Kidney (tissue), 14 donors: ENCODE measurements around the gene UNCX. TPM values are rescaled to one million over a fixed set of nuclear protein-coding genes. Genes with fewer than 3 reads are reported as not detected.

Source experiments
- DNase-seq, 5 donors: peaks; one replicate each; pipeline ENCODE4 v3.0.0-alpha.2; 2013 to 2020
- FAIRE-seq: peaks from 2 replicates; lab custom pipeline; 2012; peaks lifted over from hg19 to GRCh38; lab: Jason Lieb, UNC
- H3K27ac ChIP-seq, 2 donors: one replicate each; pipeline ENCODE4 v1.7.0; 2013; ENCODE audit warnings: low read depth in 2 of 2, low read length in 2 of 2, inconsistent platforms in 1 of 2
- H3K27me3 ChIP-seq: one replicate; pipeline ENCODE4 v1.7.1; 2013; ENCODE audit warnings: low read length, inconsistent platforms; ENCODE audit not compliant: control insufficient read depth, insufficient read depth
- H3K36me3 ChIP-seq, 3 donors: one replicate each; pipeline versions ENCODE4 v1.7.0 to v1.7.1; 2013; ENCODE audit warnings: low read length in 3 of 3, control low read depth in 1 of 3, inconsistent platforms in 1 of 3; ENCODE audit not compliant: insufficient read depth in 3 of 3, control insufficient read depth in 2 of 3
- H3K4me1 ChIP-seq, 3 donors: one replicate each; pipeline versions ENCODE4 v1.7.0 to v1.7.1; 2013; ENCODE audit warnings: low read length in 3 of 3, inconsistent platforms in 1 of 3, low read depth in 1 of 3; ENCODE audit not compliant: control insufficient read depth in 2 of 3, insufficient read depth in 2 of 3
- H3K4me3 ChIP-seq, 3 donors: one replicate each; pipeline versions ENCODE4 v1.7.0 to v1.8.1; 2013; ENCODE audit warnings: low read length in 3 of 3, control low read depth in 1 of 3, inconsistent platforms in 1 of 3
- H3K9ac ChIP-seq, 3 donors: one replicate each; pipeline versions ENCODE4 v1.7.0 to v1.7.1; 2013; ENCODE audit warnings: low read length in 3 of 3, control low read depth in 1 of 3, inconsistent platforms in 1 of 3
- H3K9me3 ChIP-seq, 3 donors: one replicate each; pipeline versions ENCODE4 v1.7.0 to v1.7.1; 2013; ENCODE audit warnings: low read length in 3 of 3, control low read depth in 1 of 3, inconsistent platforms in 1 of 3; ENCODE audit not compliant: control insufficient read depth in 2 of 3, insufficient read depth in 1 of 3
- CTCF ChIP-seq: IDR thresholded peaks from 3 replicates; pipeline ENCODE4 v1.5.1; 2012; ENCODE audit warnings: mild to moderate bottlenecking, moderate library complexity, borderline replicate concordance; ENCODE audit not compliant: insufficient read depth; ENCODE audit errors: extremely low read depth
- intact Hi-C: fragments of 100-400 bp; cut with DNase I; formaldehyde crosslinking; loops from one replicate; pipeline ENCODE4 v1.11.1; 2022
- polyA plus RNA-seq: library from polyadenylated mRNA; stranded (reverse); fragments of 350-450 nt; fragmentation: Illumina TruSeq; extraction: RNeasy Lipid Tissue Mini Kit (QIAGEN cat#74804); gene quantifications from one replicate; pipeline ENCODE4 v1.2.3, GENCODE V29; 2014; ENCODE audit warnings: low read depth, low replicate concordance; ENCODE audit not compliant: insufficient read depth
- total RNA-seq: library from RNA; stranded (reverse); fragmentation: NEBNext Ultra II Directional; extraction: Animal tissue kit (Norgen Biotek cat#: 25700); gene quantifications from one replicate; pipeline ENCODE4 v1.2.1, GENCODE V29; 2021
- donor health status: control.
- donor health status: control.
- donor health status: control.
- donor health status: control.
- donor health status: control.
- donor health status: DM: yes; HTN: yes; CAD: no.
- donor health status: Normal renal cell carcinoma (clear cell type).

Gene UNCX
- total and polyA plus RNA-seq, 2 donors from 2014 or later, result 1.4 to 2.0 TPM

GRCh38 chr7:1242256-1242605 lies 9.6 kb downstream of the UNCX start:
- FAIRE-seq, result no peak
- H3K36me3 ChIP-seq, result no peaks in the 10 kb centered on the region
- intact Hi-C loops, result no loop called here

GRCh38 chr7:1242606-1243289 lies 10.1 kb downstream of the UNCX start:
- peak; percentile 47 to 75 (median 64) for DNase-seq
- Histone ChIP-seq H3K9ac (no peak overlapping the region), H3K4me3 (no peak overlapping the region)

More at GRCh38 chr7:1242256-1242605, 9.6 kb downstream of the UNCX start:
- peak in 1 of 5 donors; percentile 25 for DNase-seq
- Histone ChIP-seq H3K9me3 (no peaks in the 10 kb centered on the region), H3K9ac (no peak overlapping the region), H3K4me1 (no peaks in the 10 kb centered on the region), H3K4me3 (no peak overlapping the region), H3K27ac (no peak overlapping the region), H3K27me3 (peaks cover 32% of the 10 kb centered on the region)
- no peak for TF ChIP-seq CTCF

GRCh38 chr7:1243290-1243963 lies 10.8 kb downstream of the UNCX start:
- Histone ChIP-seq H3K9me3 (no peaks in the 10 kb centered on the region), H3K36me3 (no peaks in the 10 kb centered on the region), H3K9ac (no peak overlapping the region), H3K27me3 (peaks cover 33% of the 10 kb centered on the region), H3K4me3 (no peak overlapping the region), H3K27ac (no peak overlapping the region), H3K4me1 (no peaks in the 10 kb centered on the region)
- FAIRE-seq, result no peak
- DNase-seq, result no peak
- intact Hi-C loops, result no loop called here
- no peak for TF ChIP-seq CTCF

More at GRCh38 chr7:1242606-1243289, 10.1 kb downstream of the UNCX start:
- no peaks in the 10 kb centered on the region for H3K4me1 ChIP-seq
- H3K27me3 ChIP-seq, result peaks cover 30% of the 10 kb centered on the region
- no peak for TF ChIP-seq CTCF
- H3K27ac ChIP-seq, result no peak overlapping the region
- no peaks in the 10 kb centered on the region for H3K36me3 ChIP-seq
- no peak for FAIRE-seq
- intact Hi-C loops, result no loop called here
- no peaks in the 10 kb centered on the region for H3K9me3 ChIP-seq
